AG09319 (cell line): ENCODE data around the gene GPHN.

Experiments used
- DNase-seq: peaks from one replicate; pipeline ENCODE4 v3.0.0-alpha.2; 2010; ENCODE audit warnings: low read depth; ENCODE audit errors: extremely low read depth
- CTCF ChIP-seq: IDR thresholded peaks from 2 replicates; pipeline ENCODE4 v1.5.1; 2011; ENCODE audit warnings: low read depth, mild to moderate bottlenecking, inconsistent platforms, low read length, moderate library complexity

The GPHN gene

GRCh38 chr14:66979101-66979974 lies 471.4 kb downstream of the GPHN start:
- no peak for DNase-seq
- TF ChIP-seq CTCF: no peak

- peak; percentile 5 for DNase-seq
- TF ChIP-seq CTCF: no peak
Measured at GRCh38 chr14:66982247-66982646, 474.3 kb downstream of the GPHN start.

- TF ChIP-seq CTCF: no peak
Measured at GRCh38 chr14:66992776-66993175, 484.8 kb downstream of the GPHN start.

GRCh38 chr14:66993512-66993911 lies 485.6 kb downstream of the GPHN start:
- no peak for TF ChIP-seq CTCF
- no peak for DNase-seq

More at GRCh38 chr14:66992776-66993175, 484.8 kb downstream of the GPHN start:
- no peak for DNase-seq

GRCh38 chr14:66998013-66998412 lies 490.1 kb downstream of the GPHN start:
- DNase-seq: no peak
- TF ChIP-seq CTCF: no peak

GRCh38 chr14:66999978-67000377 lies 492.0 kb downstream of the GPHN start:
- TF ChIP-seq CTCF: no peak
- no peak for DNase-seq

- no peak for TF ChIP-seq CTCF
- no peak for DNase-seq
Measured at GRCh38 chr14:67002994-67003753, 495.2 kb downstream of the GPHN start.
